Esophagus squamous epithelium (tissue), 5 donors: ENCODE results near the gene KDELR3. TPM values are rescaled to one million over a fixed set of nuclear protein-coding genes. Genes with fewer than 3 reads are reported as not detected.

Experiments
- DNase-seq: peaks from one replicate; lab custom pipeline; 2025; lab: John Stamatoyannopoulos, UW
- H3K27ac ChIP-seq, 4 donors: fragments of 200-600 bp; sonication (generic); one replicate each; pipeline ENCODE4 v1.5.1; 2016 to 2019; ENCODE audit warnings: mild to moderate bottlenecking in 1 of 4
- H3K27me3 ChIP-seq, 4 donors: fragments of 200-600 bp; sonication (generic); 1 replicate in 3 of 4; 2 replicates in 1 of 4; pipeline versions ENCODE4 v1.5.1 to v1.6.0; 2017 to 2021; ENCODE audit warnings: antibody characterized with exemption in 1 of 4
- H3K36me3 ChIP-seq, 3 donors: fragments of 200-600 bp; sonication (generic); one replicate each; pipeline ENCODE4 v1.5.1; 2016 to 2019
- H3K4me1 ChIP-seq, 3 donors: fragments of 200-600 bp; sonication (generic); one replicate each; pipeline ENCODE4 v1.5.1; 2017 to 2019
- H3K4me3 ChIP-seq, 4 donors: fragments of 200-600 bp; sonication (generic); 1 replicate in 3 of 4; 2 replicates in 1 of 4; pipeline ENCODE4 v1.5.1; 2016 to 2019; ENCODE audit warnings: mild to moderate bottlenecking in 2 of 4, moderate library complexity in 1 of 4
- H3K9me3 ChIP-seq, 3 donors: fragments of 200-600 bp; sonication (generic); one replicate each; pipeline ENCODE4 v1.5.1; 2016 to 2019
- POLR2A ChIP-seq, 4 donors: fragments of 450-650 bp; IDR thresholded peaks; one replicate each; pipeline ENCODE4 v1.6.1; 2017; ENCODE audit warnings: antibody characterized with exemption in 4 of 4, mild to moderate bottlenecking in 4 of 4, moderate library complexity in 3 of 4
- WGBS, 2 donors: methylation state at CpG; one replicate each; pipeline ENCODE4 v1.1.5; 2018; 5-methylcytosine and 5-hydroxymethylcytosine counted together
- intact Hi-C: fragments of 100-400 bp; cut with DNase I; formaldehyde crosslinking; loops from one replicate; pipeline ENCODE4 v1.15.0; 2022
- total RNA-seq, 4 donors: library from RNA; depleted of rRNA; stranded (reverse); fragments of >200 nt; gene quantifications; one replicate each; pipeline ENCODE4 v1.1.0, GENCODE V29; 2016
- TF ChIP-seq, protein P1 (sequence below), 6 experiments: fragments of 450-650 bp in 4 of 6; fragments of 200-600 bp in 2 of 6; sonication (generic) in 2 of 6; IDR thresholded peaks; one replicate each; pipeline ENCODE4 v1.5.1; 2016 to 2019; ENCODE audit warnings: antibody characterized with exemption in 6 of 6, mild to moderate bottlenecking in 4 of 6, moderate library complexity in 4 of 6
- donor health status: DM: yes; HTN: yes; CAD: no.

Gene KDELR3
- total RNA-seq, 4 donors from 2014 or later = 1.1 to 9.6 (median 1.9) TPM

DNA sequence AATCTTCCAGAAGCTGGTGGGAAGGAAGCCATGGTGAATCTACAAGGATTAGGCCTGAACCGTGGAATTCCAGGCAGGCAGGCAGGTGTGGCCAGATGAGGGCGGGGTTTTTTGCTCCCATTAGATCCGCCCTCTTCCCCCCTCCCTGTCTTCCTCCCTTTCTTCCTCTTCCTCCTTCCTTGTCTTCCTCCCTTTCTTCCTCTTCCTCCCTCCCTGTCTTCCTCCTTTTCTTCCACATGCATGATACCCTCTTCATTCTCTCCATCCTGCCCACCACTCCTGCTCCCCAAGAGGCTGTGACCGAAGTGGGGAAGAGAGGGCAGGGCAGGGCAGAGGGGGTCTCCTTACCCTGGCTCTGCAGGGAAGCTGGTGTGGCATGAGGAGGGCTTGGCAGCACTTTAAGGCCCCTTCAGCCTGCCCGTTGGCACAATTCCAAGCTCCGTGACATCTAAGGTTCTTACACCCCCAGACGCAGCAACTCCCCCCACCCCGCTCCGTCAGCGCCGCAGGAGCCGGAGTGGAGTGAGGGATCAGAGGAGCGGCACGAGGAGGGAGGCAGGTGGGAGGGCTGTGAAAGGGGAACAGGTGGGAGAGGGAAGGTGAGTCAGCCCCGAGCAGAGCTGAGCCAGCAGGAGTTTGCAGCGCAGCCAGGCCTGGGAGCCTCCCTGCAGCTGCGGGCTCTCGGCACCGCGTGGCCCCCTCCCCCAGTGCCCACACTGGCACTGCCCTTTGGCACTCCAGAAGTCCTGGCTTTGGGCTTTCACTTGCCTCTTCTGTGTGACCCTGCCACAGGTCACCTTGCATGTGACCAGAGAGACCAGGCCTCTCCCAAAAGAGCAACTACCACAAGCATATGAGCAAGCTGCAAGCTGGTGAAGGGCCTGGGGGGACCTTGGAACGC, 45.0 kb upstream of the KDELR3 start:
- TF ChIP-seq POLR2A (IDR thresholded peaks at IDR 0.05) = no peak
- TF ChIP-seq, protein P1, sequence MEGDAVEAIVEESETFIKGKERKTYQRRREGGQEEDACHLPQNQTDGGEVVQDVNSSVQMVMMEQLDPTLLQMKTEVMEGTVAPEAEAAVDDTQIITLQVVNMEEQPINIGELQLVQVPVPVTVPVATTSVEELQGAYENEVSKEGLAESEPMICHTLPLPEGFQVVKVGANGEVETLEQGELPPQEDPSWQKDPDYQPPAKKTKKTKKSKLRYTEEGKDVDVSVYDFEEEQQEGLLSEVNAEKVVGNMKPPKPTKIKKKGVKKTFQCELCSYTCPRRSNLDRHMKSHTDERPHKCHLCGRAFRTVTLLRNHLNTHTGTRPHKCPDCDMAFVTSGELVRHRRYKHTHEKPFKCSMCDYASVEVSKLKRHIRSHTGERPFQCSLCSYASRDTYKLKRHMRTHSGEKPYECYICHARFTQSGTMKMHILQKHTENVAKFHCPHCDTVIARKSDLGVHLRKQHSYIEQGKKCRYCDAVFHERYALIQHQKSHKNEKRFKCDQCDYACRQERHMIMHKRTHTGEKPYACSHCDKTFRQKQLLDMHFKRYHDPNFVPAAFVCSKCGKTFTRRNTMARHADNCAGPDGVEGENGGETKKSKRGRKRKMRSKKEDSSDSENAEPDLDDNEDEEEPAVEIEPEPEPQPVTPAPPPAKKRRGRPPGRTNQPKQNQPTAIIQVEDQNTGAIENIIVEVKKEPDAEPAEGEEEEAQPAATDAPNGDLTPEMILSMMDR (IDR thresholded peaks at IDR 0.05) = no peak
- peaks cover 0 to 22% (median 3%) of the 10 kb centered on the region in 3 donors for H3K4me1 ChIP-seq
- H3K9me3 ChIP-seq = no peaks in the 10 kb centered on the region
- no peaks in the 10 kb centered on the region for H3K27me3 ChIP-seq
- H3K36me3 ChIP-seq = no peaks in the 10 kb centered on the region
- 37 to 44% methylated on average over 9 to 15 of the region's 21 CpGs for WGBS, 2 donors
- intact Hi-C loops = no loop called here
- H3K4me3 ChIP-seq = no peak overlapping the region
- H3K27ac ChIP-seq = no peak overlapping the region
- DNase-seq = no peak

DNA sequence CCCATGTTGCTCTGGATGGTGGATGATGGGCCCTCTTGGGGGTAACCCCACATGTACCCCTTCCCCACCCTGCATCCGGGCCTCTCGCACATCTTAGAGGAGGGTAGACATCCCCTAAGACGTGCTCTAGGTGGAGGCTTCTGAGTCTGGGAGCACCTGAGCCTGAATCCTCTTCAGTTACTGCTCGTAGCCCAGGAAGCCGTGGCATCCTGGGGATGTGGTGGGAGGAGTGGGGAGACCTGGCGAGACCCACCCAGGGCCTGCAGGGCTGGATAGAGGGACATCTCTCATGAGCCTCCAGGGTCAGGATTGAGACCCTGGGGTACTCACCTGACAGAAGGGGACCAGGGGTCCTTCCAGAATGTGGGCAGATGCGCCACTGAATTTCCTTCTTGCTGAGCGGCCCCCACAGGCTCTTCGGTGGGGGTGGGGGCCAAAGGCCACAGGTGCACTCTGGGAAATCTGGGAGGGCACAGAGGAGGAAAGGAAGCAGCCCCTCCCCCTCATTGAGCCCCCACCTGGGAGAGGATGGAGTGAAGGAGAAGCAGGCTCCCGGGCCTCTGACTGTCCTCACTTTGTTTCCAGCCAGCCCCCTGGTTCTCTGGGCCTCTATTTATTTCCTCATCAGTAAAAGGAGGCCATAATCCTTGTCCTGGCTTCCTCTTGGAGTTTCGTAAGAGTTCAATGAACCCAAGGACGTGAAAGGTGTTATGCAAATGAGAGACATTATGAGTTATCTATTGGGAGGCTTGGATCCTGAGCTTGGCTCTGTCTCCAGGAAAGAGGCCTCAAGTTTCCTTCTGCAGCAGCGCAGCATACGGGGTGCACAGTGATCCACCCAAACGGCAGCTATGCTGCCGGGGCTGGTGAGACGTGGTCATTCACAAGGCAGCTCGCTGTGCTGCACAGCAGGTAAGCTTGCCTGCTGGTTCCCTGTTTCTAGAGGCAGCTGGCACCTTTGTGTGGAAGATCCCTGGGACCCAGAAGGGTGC, 44.1 kb upstream of the KDELR3 start:
- intact Hi-C loops = no loop called here
- no peak overlapping the region for H3K4me3 ChIP-seq
- WGBS, 2 donors = 49 to 61% methylated on average over 6 to 9 of the region's 18 CpGs
- no peak for DNase-seq
- H3K36me3 ChIP-seq = no peaks in the 10 kb centered on the region
- H3K9me3 ChIP-seq = no peaks in the 10 kb centered on the region
- peaks cover 0 to 22% (median 3%) of the 10 kb centered on the region in 3 donors for H3K4me1 ChIP-seq
- no peak overlapping the region for H3K27ac ChIP-seq
- no peaks in the 10 kb centered on the region for H3K27me3 ChIP-seq
- TF ChIP-seq, protein P1 (IDR thresholded peaks at IDR 0.05) = no peak
- no peak for TF ChIP-seq POLR2A (IDR thresholded peaks at IDR 0.05)

DNA sequence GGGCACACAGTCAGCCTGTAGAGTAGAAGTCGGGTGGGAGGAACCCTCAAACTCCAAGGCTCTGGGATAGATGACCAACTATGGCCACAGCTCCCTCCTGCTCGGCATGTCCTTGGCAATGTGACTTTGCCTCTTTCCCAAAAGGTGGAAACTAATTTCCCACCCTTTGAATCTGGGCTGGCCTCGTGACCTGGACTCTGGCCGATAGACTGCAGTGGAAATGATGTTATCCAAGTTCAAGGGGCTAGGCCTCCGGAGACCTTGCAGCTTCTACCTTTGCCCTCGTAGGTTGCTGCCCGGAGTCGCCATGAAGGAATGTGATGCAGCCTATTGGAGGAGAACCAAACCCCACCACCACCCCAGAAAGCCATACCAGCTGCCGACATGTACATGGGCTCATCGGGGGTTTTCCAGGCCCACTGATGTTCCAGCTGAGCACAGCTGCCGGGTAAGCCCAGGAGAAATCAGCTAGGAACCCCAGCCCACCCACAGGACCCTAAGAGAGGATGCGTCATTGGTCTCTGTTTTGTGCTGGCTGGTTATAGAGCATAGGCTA, 43.3 kb upstream of the KDELR3 start:
- DNase-seq = no peak
- H3K27ac ChIP-seq = no peak overlapping the region
- H3K9me3 ChIP-seq = no peaks in the 10 kb centered on the region
- no peaks in the 10 kb centered on the region for H3K27me3 ChIP-seq
- H3K36me3 ChIP-seq = no peaks in the 10 kb centered on the region
- intact Hi-C loops = no loop called here
- WGBS, 2 donors = 69 to 90% methylated on average over 5 to 7 of the region's 12 CpGs
- H3K4me3 ChIP-seq = no peak overlapping the region
- H3K4me1 ChIP-seq = peaks cover 0 to 25% (median 3%) of the 10 kb centered on the region in 3 donors
- TF ChIP-seq, protein P1 (IDR thresholded peaks at IDR 0.05) = no peak
- no peak for TF ChIP-seq POLR2A (IDR thresholded peaks at IDR 0.05)

DNA sequence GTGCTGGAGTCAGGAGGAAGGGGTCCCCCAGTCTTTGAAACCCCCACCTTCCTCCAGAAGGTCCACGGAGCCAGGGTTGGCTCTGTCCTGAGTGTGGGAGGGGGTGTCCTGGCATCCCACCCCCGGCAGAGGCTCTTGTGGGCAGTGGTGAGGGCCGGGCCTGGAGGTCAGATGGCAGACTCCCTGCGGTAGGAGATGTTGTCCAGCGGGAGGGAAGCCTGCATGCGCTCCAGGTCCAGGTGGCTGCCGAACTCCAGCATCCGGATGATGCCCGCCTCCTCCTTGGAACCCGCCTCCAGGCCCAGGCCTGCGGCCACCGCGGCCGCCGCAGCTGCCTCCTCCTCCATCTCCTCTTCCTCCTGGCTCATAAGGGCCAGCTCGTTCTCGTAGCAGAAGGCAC, 41.3 kb upstream of the KDELR3 start:
- H3K27ac ChIP-seq = no peak overlapping the region
- no peak overlapping the region for H3K4me3 ChIP-seq
- TF ChIP-seq, protein P1 (IDR thresholded peaks at IDR 0.05) = no peak
- TF ChIP-seq POLR2A (IDR thresholded peaks at IDR 0.05) = no peak
- intact Hi-C loops = no loop called here
- no peaks in the 10 kb centered on the region for H3K27me3 ChIP-seq
- DNase-seq = no peak
- H3K36me3 ChIP-seq = no peaks in the 10 kb centered on the region
- peaks cover 0 to 27% (median 3%) of the 10 kb centered on the region in 3 donors for H3K4me1 ChIP-seq
- H3K9me3 ChIP-seq = no peaks in the 10 kb centered on the region
- WGBS, 2 donors = 88 to 90% methylated on average over 2 to 6 of the region's 17 CpGs
